ENCODE results near the gene COMMD10. TPM values are rescaled to one million over a fixed set of nuclear protein-coding genes. Genes with fewer than 3 reads are reported as not detected.

Gene COMMD10
- total and polyA plus RNA-seq, 2 of the 8 experiments (the other 6 are each of a cell fraction or from before 2014, with no cell fraction given) = 16.5 to 43.4 TPM

GRCh38 chr5:116271446-116272025 lies 186.7 kb downstream of the COMMD10 start:
- ChIA-PET CTCF (ENCODE audit: partially characterized antibody) (interaction anchor here (1.1 kb wide), 1 partner anchor 53 kb away, joined by 3 read pairs; no protein-coding TSS in a partner anchor), POLR2A (ENCODE audit: partially characterized antibody) (no interaction called here)
- Histone ChIP-seq H4K5ac (ENCODE audit: insufficient read length, low read depth, low read length) (no peak overlapping the region), H2AK5ac (ENCODE audit: low read depth, low read length) (no peak overlapping the region), H3K9me3 (ENCODE audit: insufficient read depth in 2 of 2, low read depth in 1 of 2, low read length in 1 of 2) (no peaks in the 10 kb centered on the region), H3K18ac (ENCODE audit: extremely low read depth, low read length) (no peak overlapping the region), H4K8ac (ENCODE audit: extremely low read depth, insufficient read depth, low read length) (no peak overlapping the region), H4K20me1 (replicated peaks in 1 of 2; ENCODE audit: control insufficient read depth in 1 of 2, insufficient read depth in 2 of 2, low read length in 2 of 2) (no peaks in the 10 kb centered on the region), H3K4me1 (replicated peaks in 1 of 4; ENCODE audit: control insufficient read depth in 3 of 4, insufficient read depth in 4 of 4, low read length in 3 of 4) (no peaks in the 10 kb centered on the region), H3K56ac (replicated peaks; ENCODE audit: insufficient read length, low read depth, low read length) (no peak overlapping the region), H2BK5ac (ENCODE audit: low read depth, low read length) (no peak overlapping the region), H3K23me2 (ENCODE audit: low read depth, low read length) (no peaks in the 10 kb centered on the region), H3K23ac (ENCODE audit: insufficient read length) (no peak overlapping the region), H3K27ac (ENCODE audit: low read depth, low read length) (no peak overlapping the region), H2BK15ac (ENCODE audit: low read length) (no peak overlapping the region), H2AFZ (ENCODE audit: low read length) (no peak overlapping the region), H3K27me3 (replicated peaks in 1 of 4; ENCODE audit: control insufficient read depth in 3 of 4, extremely low read depth in 1 of 4, insufficient read depth in 3 of 4, low read length in 3 of 4) (no peaks in the 10 kb centered on the region), H2BK20ac (ENCODE audit: low read length) (no peak overlapping the region), H2BK120ac (replicated peaks; ENCODE audit: low read depth, low read length) (no peak overlapping the region), H3K4ac (replicated peaks; ENCODE audit: insufficient read length, low read depth, low read length) (no peak overlapping the region), H3K36me3 (ENCODE audit: control insufficient read depth in 2 of 4, insufficient read depth in 4 of 4, low read length in 3 of 4) (no peaks in the 10 kb centered on the region), H2BK12ac (ENCODE audit: low read depth, low read length) (no peak overlapping the region), H3K14ac (ENCODE audit: insufficient read length) (no peak overlapping the region), H3K79me2 (ENCODE audit: control insufficient read depth in 1 of 2, insufficient read depth in 2 of 2, low read length in 2 of 2) (no peaks in the 10 kb centered on the region), H3K9ac (replicated peaks in 1 of 4; ENCODE audit: extremely low read depth in 1 of 4, low read depth in 3 of 4, low read length in 3 of 4) (no peak overlapping the region), H3K79me1 (ENCODE audit: low read depth, low read length) (no peaks in the 10 kb centered on the region), H3K4me2 (ENCODE audit: insufficient read depth in 1 of 2, low read depth in 2 of 2, low read length in 2 of 2) (no peak overlapping the region), H4K91ac (replicated peaks; ENCODE audit: insufficient read length, low read length) (no peak overlapping the region), H3K4me3 (ENCODE audit: extremely low read depth in 1 of 4, insufficient read depth in 2 of 4, low read depth in 3 of 4, low read length in 4 of 4) (no peak overlapping the region)
- no peak for FAIRE-seq
- DNase-seq (ENCODE audit: low read depth in 1 of 2, low spot score in 2 of 2) = no peak
- WGBS, 2 experiments (ENCODE audit: extremely low coverage in 1 of 2, insufficient coverage in 1 of 2, insufficient read length in 1 of 2, insufficient replicate concordance in 2 of 2, low coverage in 1 of 2, low lambda C conversion rate in 2 of 2, missing lambda C conversion rate in 1 of 2) = 86 to 100% methylated on average over 1 to 2 of the region's 2 CpGs
- TF ChIP-seq KDM1A (IDR thresholded peaks at IDR 0.05; ENCODE audit: borderline replicate concordance, low read length) = no peak
- no peak for TF ChIP-seq RFX5 (IDR thresholded peaks at IDR 0.05; ENCODE audit: borderline replicate concordance, low read depth, low read length)
- no peak for TF ChIP-seq TAF7 (optimal IDR thresholded peaks at IDR 0.05; ENCODE audit: borderline replicate concordance, low read depth, low read length)
- no peak for TF ChIP-seq ASH2L (IDR thresholded peaks at IDR 0.05; ENCODE audit: low read length)
- no peak for TF ChIP-seq RNF2 (IDR thresholded peaks at IDR 0.05; ENCODE audit: borderline replicate concordance, low read depth, low read length, missing control alignments, poor library complexity, severe bottlenecking)
- TF ChIP-seq POU5F1 (IDR thresholded peaks at IDR 0.05; ENCODE audit: low read depth, low read length) = no peak
- no peak for TF ChIP-seq SIRT6 (IDR thresholded peaks at IDR 0.05; ENCODE audit: low read length)

Measured in H1 (cell line).